ENCODE measurements around the gene MXRA7.

GRCh38 chr17:76735586-76736348 is 25.0 kb upstream of the MXRA7 start:
- no peak for TF ChIP-seq EP300 (IDR thresholded peaks at IDR 0.05; ENCODE audit: low read depth)
- TF ChIP-seq CTCF (IDR thresholded peaks at IDR 0.05), result no peak

Data from transverse colon (tissue), 3 donors.